WTC11 (cell line): ENCODE measurements around the gene TUBB2B. TPM values are rescaled to one million over a fixed set of nuclear protein-coding genes. Genes with fewer than 3 reads are reported as not detected.
A peak's percentile ranks its signal among the peaks of the same experiment; 100 is the strongest.

Experiments used
- CREB1 ChIP-seq: sonication (generic); formaldehyde crosslinking; IDR thresholded peaks from 2 replicates; pipeline ENCODE4 v1.8.0; 2023; ENCODE audit warnings: mild to moderate bottlenecking, missing genetic modification reagents
- ELF4 ChIP-seq: sonication (generic); formaldehyde crosslinking; IDR thresholded peaks from 2 replicates; pipeline ENCODE4 v1.8.1; 2022; ENCODE audit warnings: low read depth, mild to moderate bottlenecking, moderate library complexity, missing genetic modification reagents
- EMX1 ChIP-seq: fragments of 250-450 bp; sonication (Bioruptor Pico); IDR thresholded peaks from 2 replicates; pipeline ENCODE4 v1.8.0; 2021; ENCODE audit warnings: mild to moderate bottlenecking
- ETV6 ChIP-seq: sonication (generic); formaldehyde crosslinking; IDR thresholded peaks from 2 replicates; pipeline ENCODE4 v1.8.1; 2022; ENCODE audit warnings: mild to moderate bottlenecking, missing genetic modification reagents
- FOXJ3 ChIP-seq: sonication (generic); formaldehyde crosslinking; IDR thresholded peaks from 2 replicates; pipeline ENCODE4 v1.9.0; 2021; ENCODE audit warnings: missing genetic modification reagents, mild to moderate bottlenecking, borderline replicate concordance
- FOXP1 ChIP-seq: sonication (generic); formaldehyde crosslinking; IDR thresholded peaks from 2 replicates; pipeline ENCODE4 v1.8.0; 2022; ENCODE audit warnings: missing genetic modification reagents, mild to moderate bottlenecking, moderate library complexity, borderline replicate concordance
- GABPB1 ChIP-seq: sonication (generic); formaldehyde crosslinking; IDR thresholded peaks from 2 replicates; pipeline ENCODE4 v1.8.1; 2023; ENCODE audit warnings: mild to moderate bottlenecking, missing genetic modification reagents
- HMGA2 ChIP-seq: fragments of 250-450 bp; sonication (Bioruptor Pico); IDR thresholded peaks from 2 replicates; pipeline ENCODE4 v1.4.0; 2021; ENCODE audit warnings: mild to moderate bottlenecking, moderate library complexity
- HMGXB4 ChIP-seq: sonication (generic); formaldehyde crosslinking; IDR thresholded peaks from 2 replicates; pipeline ENCODE4 v1.8.1; 2023; ENCODE audit warnings: mild to moderate bottlenecking, moderate library complexity, missing genetic modification reagents
- KAT7 ChIP-seq: sonication (generic); formaldehyde crosslinking; IDR thresholded peaks from 2 replicates; pipeline ENCODE4 v1.8.1; 2023; ENCODE audit warnings: missing genetic modification reagents, mild to moderate bottlenecking, borderline replicate concordance
- MAX ChIP-seq: sonication (generic); formaldehyde crosslinking; IDR thresholded peaks from 2 replicates; pipeline ENCODE4 v1.8.0; 2022; ENCODE audit warnings: mild to moderate bottlenecking, missing genetic modification reagents
- NFE2L1 ChIP-seq: sonication (generic); formaldehyde crosslinking; IDR thresholded peaks from 2 replicates; pipeline ENCODE4 v1.8.1; 2023; ENCODE audit warnings: missing genetic modification reagents
- NFYB ChIP-seq: sonication (generic); formaldehyde crosslinking; conservative IDR thresholded peaks from 2 replicates; pipeline ENCODE4 v1.8.0; 2022; ENCODE audit warnings: low read depth, missing genetic modification reagents
- NR2C2 ChIP-seq: sonication (generic); formaldehyde crosslinking; IDR thresholded peaks from 2 replicates; pipeline ENCODE4 v1.8.0; 2022; ENCODE audit warnings: mild to moderate bottlenecking, missing genetic modification reagents
- OVOL2 ChIP-seq: fragments of 250-450 bp; sonication (Bioruptor Pico); IDR thresholded peaks from 2 replicates; pipeline ENCODE4 v1.9.0; 2021; ENCODE audit warnings: mild to moderate bottlenecking, borderline replicate concordance
- PREB ChIP-seq: sonication (generic); formaldehyde crosslinking; IDR thresholded peaks from 2 replicates; pipeline ENCODE4 v1.8.1; 2022; ENCODE audit warnings: mild to moderate bottlenecking, missing genetic modification reagents, moderate library complexity, borderline replicate concordance
- PRRX2 ChIP-seq: fragments of 250-450 bp; sonication (Bioruptor Pico); IDR thresholded peaks from 2 replicates; pipeline ENCODE4 v1.8.0; 2021; ENCODE audit warnings: mild to moderate bottlenecking
- SMAD3 ChIP-seq: sonication (generic); formaldehyde crosslinking; IDR thresholded peaks from 2 replicates; pipeline ENCODE4 v1.8.0; 2022; ENCODE audit warnings: missing genetic modification reagents, mild to moderate bottlenecking, borderline replicate concordance
- SP1 ChIP-seq: sonication (generic); formaldehyde crosslinking; conservative IDR thresholded peaks from 2 replicates; pipeline ENCODE4 v1.8.1; 2022; ENCODE audit warnings: missing genetic modification reagents
- TP53 ChIP-seq: sonication (generic); formaldehyde crosslinking; IDR thresholded peaks from 2 replicates; pipeline ENCODE4 v1.8.1; 2023; ENCODE audit warnings: mild to moderate bottlenecking, missing genetic modification reagents
- ZBTB21 ChIP-seq: sonication (generic); formaldehyde crosslinking; IDR thresholded peaks from 2 replicates; pipeline ENCODE4 v1.8.1; 2023; ENCODE audit warnings: mild to moderate bottlenecking, missing genetic modification reagents, borderline replicate concordance
- ZNF317 ChIP-seq: sonication (generic); formaldehyde crosslinking; IDR thresholded peaks from 2 replicates; pipeline ENCODE4 v1.8.1; 2023; ENCODE audit warnings: low read depth, mild to moderate bottlenecking, moderate library complexity, missing genetic modification reagents, borderline replicate concordance
- total RNA-seq: library from RNA; stranded (reverse); gene quantifications from 3 replicates; pipeline ENCODE4 v1.2.3, GENCODE V29; 2021
- TF ChIP-seq, protein P1 (sequence below): fragments of 250-450 bp; sonication (Bioruptor Pico); IDR thresholded peaks from 2 replicates; pipeline ENCODE4 v1.9.0; 2021; ENCODE audit warnings: mild to moderate bottlenecking
- TF ChIP-seq, protein P2 (sequence below): sonication (generic); formaldehyde crosslinking; IDR thresholded peaks from 2 replicates; pipeline ENCODE4 v1.8.1; 2023; ENCODE audit warnings: mild to moderate bottlenecking, missing genetic modification reagents
- TF ChIP-seq, protein P3 (sequence below): sonication (generic); formaldehyde crosslinking; IDR thresholded peaks from 2 replicates; pipeline ENCODE4 v1.8.0; 2023; ENCODE audit warnings: missing genetic modification reagents
- TF ChIP-seq, protein P4 (sequence below): fragments of 250-450 bp; sonication (Bioruptor Pico); IDR thresholded peaks from 2 replicates; pipeline ENCODE4 v1.9.0; 2021; ENCODE audit warnings: moderate library complexity, mild to moderate bottlenecking, inconsistent platforms, borderline replicate concordance
- TF ChIP-seq, protein P5 (sequence below): sonication (generic); formaldehyde crosslinking; IDR thresholded peaks from 2 replicates; pipeline ENCODE4 v1.8.0; 2023; ENCODE audit warnings: missing genetic modification reagents, mild to moderate bottlenecking, borderline replicate concordance

Gene TUBB2B
- total RNA-seq, 1 experiment from 2014 or later = 591 TPM

GRCh38 chr6:3231247-3232016, 4.0 kb upstream of the TUBB2B start (continued):
- TF ChIP-seq, protein P1, sequence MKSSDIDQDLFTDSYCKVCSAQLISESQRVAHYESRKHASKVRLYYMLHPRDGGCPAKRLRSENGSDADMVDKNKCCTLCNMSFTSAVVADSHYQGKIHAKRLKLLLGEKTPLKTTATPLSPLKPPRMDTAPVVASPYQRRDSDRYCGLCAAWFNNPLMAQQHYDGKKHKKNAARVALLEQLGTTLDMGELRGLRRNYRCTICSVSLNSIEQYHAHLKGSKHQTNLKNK (CRISPR knock-in tag) = no peak
- TF ChIP-seq PREB (CRISPR knock-in tag) = no peak
- no peak for TF ChIP-seq PRRX2 (CRISPR knock-in tag)
- TF ChIP-seq EMX1 (CRISPR knock-in tag) = no peak
- TF ChIP-seq FOXP1 (CRISPR knock-in tag) = peak; percentile 56; the same call in 1 of the 2 replicates
- no peak for TF ChIP-seq FOXJ3 (CRISPR knock-in tag)
- TF ChIP-seq HMGA2 (CRISPR knock-in tag) = no peak
- TF ChIP-seq CREB1 = no peak
- TF ChIP-seq SMAD3 (CRISPR knock-in tag) = no peak
- no peak for TF ChIP-seq ZBTB21 (CRISPR knock-in tag)
- TF ChIP-seq NFYB (CRISPR knock-in tag) = no peak
- TF ChIP-seq ETV6 = 0 out of 2 replicates have a peak, but pooled peaks have one; percentile 49
- TF ChIP-seq KAT7 (CRISPR knock-in tag) = no peak
- TF ChIP-seq ZNF317 (CRISPR knock-in tag) = no peak
- TF ChIP-seq NR2C2 (CRISPR knock-in tag) = no peak
- TF ChIP-seq, protein P2, sequence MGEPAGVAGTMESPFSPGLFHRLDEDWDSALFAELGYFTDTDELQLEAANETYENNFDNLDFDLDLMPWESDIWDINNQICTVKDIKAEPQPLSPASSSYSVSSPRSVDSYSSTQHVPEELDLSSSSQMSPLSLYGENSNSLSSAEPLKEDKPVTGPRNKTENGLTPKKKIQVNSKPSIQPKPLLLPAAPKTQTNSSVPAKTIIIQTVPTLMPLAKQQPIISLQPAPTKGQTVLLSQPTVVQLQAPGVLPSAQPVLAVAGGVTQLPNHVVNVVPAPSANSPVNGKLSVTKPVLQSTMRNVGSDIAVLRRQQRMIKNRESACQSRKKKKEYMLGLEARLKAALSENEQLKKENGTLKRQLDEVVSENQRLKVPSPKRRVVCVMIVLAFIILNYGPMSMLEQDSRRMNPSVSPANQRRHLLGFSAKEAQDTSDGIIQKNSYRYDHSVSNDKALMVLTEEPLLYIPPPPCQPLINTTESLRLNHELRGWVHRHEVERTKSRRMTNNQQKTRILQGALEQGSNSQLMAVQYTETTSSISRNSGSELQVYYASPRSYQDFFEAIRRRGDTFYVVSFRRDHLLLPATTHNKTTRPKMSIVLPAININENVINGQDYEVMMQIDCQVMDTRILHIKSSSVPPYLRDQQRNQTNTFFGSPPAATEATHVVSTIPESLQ (CRISPR knock-in tag) = no peak
- no peak for TF ChIP-seq ELF4 (CRISPR knock-in tag)
- TF ChIP-seq MAX = peak; percentile 69
- no peak for TF ChIP-seq SP1 (CRISPR knock-in tag)
- peak; percentile 6; the same call in 1 of the 2 replicates for TF ChIP-seq GABPB1
- TF ChIP-seq NFE2L1 (CRISPR knock-in tag) = peak; percentile 63; the same call in 1 of the 2 replicates
- TF ChIP-seq, protein P3, sequence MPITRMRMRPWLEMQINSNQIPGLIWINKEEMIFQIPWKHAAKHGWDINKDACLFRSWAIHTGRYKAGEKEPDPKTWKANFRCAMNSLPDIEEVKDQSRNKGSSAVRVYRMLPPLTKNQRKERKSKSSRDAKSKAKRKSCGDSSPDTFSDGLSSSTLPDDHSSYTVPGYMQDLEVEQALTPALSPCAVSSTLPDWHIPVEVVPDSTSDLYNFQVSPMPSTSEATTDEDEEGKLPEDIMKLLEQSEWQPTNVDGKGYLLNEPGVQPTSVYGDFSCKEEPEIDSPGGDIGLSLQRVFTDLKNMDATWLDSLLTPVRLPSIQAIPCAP (CRISPR knock-in tag) = no peak
- TF ChIP-seq, protein P4, sequence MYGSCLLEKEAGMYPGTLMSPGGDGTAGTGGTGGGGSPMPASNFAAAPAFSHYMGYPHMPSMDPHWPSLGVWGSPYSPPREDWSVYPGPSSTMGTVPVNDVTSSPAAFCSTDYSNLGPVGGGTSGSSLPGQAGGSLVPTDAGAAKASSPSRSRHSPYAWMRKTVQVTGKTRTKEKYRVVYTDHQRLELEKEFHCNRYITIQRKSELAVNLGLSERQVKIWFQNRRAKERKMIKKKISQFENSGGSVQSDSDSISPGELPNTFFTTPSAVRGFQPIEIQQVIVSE (CRISPR knock-in tag) = no peak
- TF ChIP-seq TP53 (CRISPR knock-in tag) = no peak
- 0 out of 2 replicates have a peak, but pooled peaks have one; percentile 30 for TF ChIP-seq HMGXB4 (CRISPR knock-in tag)
- TF ChIP-seq, protein P5, sequence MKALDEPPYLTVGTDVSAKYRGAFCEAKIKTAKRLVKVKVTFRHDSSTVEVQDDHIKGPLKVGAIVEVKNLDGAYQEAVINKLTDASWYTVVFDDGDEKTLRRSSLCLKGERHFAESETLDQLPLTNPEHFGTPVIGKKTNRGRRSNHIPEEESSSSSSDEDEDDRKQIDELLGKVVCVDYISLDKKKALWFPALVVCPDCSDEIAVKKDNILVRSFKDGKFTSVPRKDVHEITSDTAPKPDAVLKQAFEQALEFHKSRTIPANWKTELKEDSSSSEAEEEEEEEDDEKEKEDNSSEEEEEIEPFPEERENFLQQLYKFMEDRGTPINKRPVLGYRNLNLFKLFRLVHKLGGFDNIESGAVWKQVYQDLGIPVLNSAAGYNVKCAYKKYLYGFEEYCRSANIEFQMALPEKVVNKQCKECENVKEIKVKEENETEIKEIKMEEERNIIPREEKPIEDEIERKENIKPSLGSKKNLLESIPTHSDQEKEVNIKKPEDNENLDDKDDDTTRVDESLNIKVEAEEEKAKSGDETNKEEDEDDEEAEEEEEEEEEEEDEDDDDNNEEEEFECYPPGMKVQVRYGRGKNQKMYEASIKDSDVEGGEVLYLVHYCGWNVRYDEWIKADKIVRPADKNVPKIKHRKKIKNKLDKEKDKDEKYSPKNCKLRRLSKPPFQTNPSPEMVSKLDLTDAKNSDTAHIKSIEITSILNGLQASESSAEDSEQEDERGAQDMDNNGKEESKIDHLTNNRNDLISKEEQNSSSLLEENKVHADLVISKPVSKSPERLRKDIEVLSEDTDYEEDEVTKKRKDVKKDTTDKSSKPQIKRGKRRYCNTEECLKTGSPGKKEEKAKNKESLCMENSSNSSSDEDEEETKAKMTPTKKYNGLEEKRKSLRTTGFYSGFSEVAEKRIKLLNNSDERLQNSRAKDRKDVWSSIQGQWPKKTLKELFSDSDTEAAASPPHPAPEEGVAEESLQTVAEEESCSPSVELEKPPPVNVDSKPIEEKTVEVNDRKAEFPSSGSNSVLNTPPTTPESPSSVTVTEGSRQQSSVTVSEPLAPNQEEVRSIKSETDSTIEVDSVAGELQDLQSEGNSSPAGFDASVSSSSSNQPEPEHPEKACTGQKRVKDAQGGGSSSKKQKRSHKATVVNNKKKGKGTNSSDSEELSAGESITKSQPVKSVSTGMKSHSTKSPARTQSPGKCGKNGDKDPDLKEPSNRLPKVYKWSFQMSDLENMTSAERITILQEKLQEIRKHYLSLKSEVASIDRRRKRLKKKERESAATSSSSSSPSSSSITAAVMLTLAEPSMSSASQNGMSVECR (CRISPR knock-in tag) = peak; percentile 64
- TF ChIP-seq OVOL2 = no peak
